Upper lobe of left lung (tissue), 6 donors: ENCODE measurements around the gene SEMA6A. TPM values are rescaled to one million over a fixed set of nuclear protein-coding genes. Genes with fewer than 3 reads are reported as not detected.

Experiments used
- ATAC-seq, 2 donors: fragments of 200-7000 bp; cut with Tn5 transposase; one replicate each; pipeline ENCODE4 v1.9.1; 2022; ENCODE audit warnings: mild to moderate bottlenecking in 2 of 2, moderate library complexity in 2 of 2; ENCODE audit not compliant: low FRiP score in 2 of 2
- DNase-seq, 2 donors: peaks; one replicate each; pipeline ENCODE4 v3.0.0-alpha.2; 2019 to 2020
- H3K27ac ChIP-seq, 4 donors: fragments of 200-600 bp; sonication (generic); one replicate each; pipeline ENCODE4 v1.5.1; 2016 to 2019
- H3K27me3 ChIP-seq, 4 donors: fragments of 200-600 bp; sonication (generic); one replicate each; pipeline ENCODE4 v1.5.1; 2017 to 2019
- H3K36me3 ChIP-seq, 4 donors: fragments of 200-600 bp; sonication (generic); one replicate each; pipeline ENCODE4 v1.5.1; 2016 to 2019
- H3K4me1 ChIP-seq, 4 donors: fragments of 200-600 bp; sonication (generic); one replicate each; pipeline ENCODE4 v1.5.1; 2018 to 2019
- H3K4me3 ChIP-seq, 4 donors: fragments of 200-600 bp; sonication (generic); one replicate each; pipeline ENCODE4 v1.5.1; 2017 to 2019; ENCODE audit warnings: mild to moderate bottlenecking in 2 of 4, moderate library complexity in 1 of 4
- H3K9me3 ChIP-seq, 4 donors: fragments of 200-600 bp; sonication (generic); one replicate each; pipeline ENCODE4 v1.5.1; 2018 to 2019
- CTCF ChIP-seq, 6 experiments: fragments of 450-650 bp in 4 of 6; fragments of 200-600 bp in 2 of 6; sonication (generic) in 2 of 6; IDR thresholded peaks; one replicate each; pipeline ENCODE4 v1.5.1; 2016 to 2019; ENCODE audit warnings: antibody characterized with exemption in 6 of 6
- EP300 ChIP-seq, 4 donors: sonication (generic); formaldehyde crosslinking; IDR thresholded peaks; one replicate each; pipeline ENCODE4 v1.5.1; 2017; ENCODE audit warnings: antibody characterized with exemption in 4 of 4, control low read depth in 2 of 4
- POLR2A ChIP-seq, 4 donors: fragments of 450-650 bp; IDR thresholded peaks; one replicate each; pipeline ENCODE4 v1.5.1; 2016 to 2017; ENCODE audit warnings: antibody characterized with exemption in 4 of 4, mild to moderate bottlenecking in 2 of 4
- POLR2AphosphoS5 ChIP-seq, 2 donors: sonication (generic); formaldehyde crosslinking; IDR thresholded peaks; one replicate each; pipeline ENCODE4 v1.5.1; 2017; ENCODE audit warnings: antibody characterized with exemption in 2 of 2
- WGBS, 2 donors: methylation state at CpG; one replicate each; pipeline ENCODE4 v1.1.5; 2017 to 2018; 5-methylcytosine and 5-hydroxymethylcytosine counted together
- total RNA-seq, 6 donors: library from RNA; depleted of rRNA in 4 of 6; stranded (reverse); fragments of >200 nt in 4 of 6; gene quantifications; one replicate each; pipeline versions ENCODE4 v1.1.0 to v1.2.1, GENCODE V29; 2016 to 2021
- donor health status: DM: no; HTN: no; CAD: no; lungs with moderate emphysema.
- donor health status: DM: no; HTN: yes; CAD: no; lungs with severe emphysema.

Gene SEMA6A
- total RNA-seq, 6 donors from 2014 or later = 17.1 to 66.5 (median 26.9) TPM

GRCh38 chr5:116506488-116506887 is 68.1 kb downstream of the SEMA6A start:
- WGBS, 2 donors = 49 to 70% methylated on average over 2 of the region's 2 CpGs
- H3K36me3 ChIP-seq = peaks cover 0 to 10% (median 0%) of the 10 kb centered on the region in 4 donors
- no peak overlapping the region for H3K27ac ChIP-seq
- ATAC-seq (no peak), DNase-seq (no peak)
- H3K27me3 ChIP-seq = no peaks in the 10 kb centered on the region
- TF ChIP-seq EP300 (IDR thresholded peaks at IDR 0.05) (no peak), POLR2AphosphoS5 (IDR thresholded peaks at IDR 0.05) (no peak), POLR2A (IDR thresholded peaks at IDR 0.05) (no peak), CTCF (IDR thresholded peaks at IDR 0.05) (no peak)
- H3K9me3 ChIP-seq = no peaks in the 10 kb centered on the region
- no peak overlapping the region for H3K4me3 ChIP-seq
- H3K4me1 ChIP-seq = peaks cover 21 to 27% (median 25%) of the 10 kb centered on the region in 4 donors

GRCh38 chr5:116504593-116505166 is 69.9 kb downstream of the SEMA6A start:
- Histone ChIP-seq H3K9me3 (no peaks in the 10 kb centered on the region), H3K4me1 (peaks cover 16 to 27% (median 25%) of the 10 kb centered on the region in 4 donors), H3K27ac (no peak overlapping the region), H3K27me3 (no peaks in the 10 kb centered on the region), H3K36me3 (peaks cover 0 to 10% (median 0%) of the 10 kb centered on the region in 4 donors), H3K4me3 (no peak overlapping the region)
- ATAC-seq (no peak), DNase-seq (no peak)
- 91 to 93% methylated on average over 8 of the region's 8 CpGs for WGBS, 2 donors
- TF ChIP-seq EP300 (IDR thresholded peaks at IDR 0.05) (no peak), CTCF (IDR thresholded peaks at IDR 0.05) (no peak), POLR2AphosphoS5 (IDR thresholded peaks at IDR 0.05) (no peak), POLR2A (IDR thresholded peaks at IDR 0.05) (no peak)

GRCh38 chr5:116502616-116503015 is 72.0 kb downstream of the SEMA6A start:
- Histone ChIP-seq H3K4me1 (peaks cover 16 to 27% (median 23%) of the 10 kb centered on the region in 4 donors), H3K4me3 (no peak overlapping the region), H3K36me3 (peaks cover 0 to 10% (median 0%) of the 10 kb centered on the region in 4 donors), H3K9me3 (no peaks in the 10 kb centered on the region), H3K27me3 (no peaks in the 10 kb centered on the region), H3K27ac (peak overlapping the region in 2 of 4 donors; percentile 33 to 57)
- ATAC-seq = no peak
- 36 to 70% methylated on average over 3 of the region's 3 CpGs for WGBS, 2 donors
- TF ChIP-seq CTCF (IDR thresholded peaks at IDR 0.05) (no peak), POLR2A (IDR thresholded peaks at IDR 0.05) (no peak), EP300 (IDR thresholded peaks at IDR 0.05) (no peak), POLR2AphosphoS5 (IDR thresholded peaks at IDR 0.05) (no peak)
- no peak for DNase-seq

GRCh38 chr5:116502138-116502537 is 72.5 kb downstream of the SEMA6A start:
- WGBS, 2 donors = 61 to 70% methylated on average over 4 of the region's 4 CpGs
- H3K4me3 ChIP-seq = no peak overlapping the region
- no peaks in the 10 kb centered on the region for H3K27me3 ChIP-seq
- peak in 1 of 2 donors; percentile 28 for TF ChIP-seq POLR2AphosphoS5 (IDR thresholded peaks at IDR 0.05)
- no peak for TF ChIP-seq CTCF (IDR thresholded peaks at IDR 0.05)
- TF ChIP-seq POLR2A (IDR thresholded peaks at IDR 0.05) = no peak
- no peak for TF ChIP-seq EP300 (IDR thresholded peaks at IDR 0.05)
- H3K36me3 ChIP-seq = peaks cover 0 to 10% (median 0%) of the 10 kb centered on the region in 4 donors
- peaks cover 16 to 27% (median 20%) of the 10 kb centered on the region in 4 donors for H3K4me1 ChIP-seq
- DNase-seq = no peak
- no peaks in the 10 kb centered on the region for H3K9me3 ChIP-seq
- H3K27ac ChIP-seq = peak overlapping the region in 1 of 4 donors; percentile 57
- ATAC-seq = no peak
